ENCODE data around the gene ZNHIT1.

ZNHIT1 gene

GRCh38 chr7:101172005-101172853 is 45.7 kb upstream of the ZNHIT1 start:
- no peak overlapping the region for H3K4me3 ChIP-seq (ENCODE audit: low read length)
- TF ChIP-seq CTCF (conservative IDR thresholded peaks at IDR 0.05; ENCODE audit: low read length) = no peak
- no peak for DNase-seq (ENCODE audit: low read depth)

- peak; percentile 63 for DNase-seq (ENCODE audit: low read depth)
- peak overlapping the region; percentile 20 for H3K4me3 ChIP-seq (ENCODE audit: low read length)
- TF ChIP-seq CTCF (conservative IDR thresholded peaks at IDR 0.05; ENCODE audit: low read length) = no peak
Measured at GRCh38 chr7:101172854-101173751, 44.9 kb upstream of the ZNHIT1 start.

- no peak overlapping the region for H3K4me3 ChIP-seq (ENCODE audit: low read length)
- TF ChIP-seq CTCF (conservative IDR thresholded peaks at IDR 0.05; ENCODE audit: low read length) = no peak
- no peak for DNase-seq (ENCODE audit: low read depth)
Measured at GRCh38 chr7:101173752-101174244, 44.2 kb upstream of the ZNHIT1 start.

GRCh38 chr7:101174322-101174854 is 43.6 kb upstream of the ZNHIT1 start:
- DNase-seq (ENCODE audit: low read depth) = no peak
- H3K4me3 ChIP-seq (ENCODE audit: low read length) = no peak overlapping the region
- TF ChIP-seq CTCF (conservative IDR thresholded peaks at IDR 0.05; ENCODE audit: low read length) = no peak

- TF ChIP-seq CTCF (conservative IDR thresholded peaks at IDR 0.05; ENCODE audit: low read length) = no peak
- DNase-seq (ENCODE audit: low read depth) = no peak
- no peak overlapping the region for H3K4me3 ChIP-seq (ENCODE audit: low read length)
Measured at GRCh38 chr7:101175664-101176063, 42.3 kb upstream of the ZNHIT1 start.

GRCh38 chr7:101177644-101178043 is 40.3 kb upstream of the ZNHIT1 start:
- no peak for TF ChIP-seq CTCF (conservative IDR thresholded peaks at IDR 0.05; ENCODE audit: low read length)
- no peak for DNase-seq (ENCODE audit: low read depth)

More at GRCh38 chr7:101177644-101178043, 40.3 kb upstream of the ZNHIT1 start:
- no peak overlapping the region for H3K4me3 ChIP-seq (ENCODE audit: low read length)

Data from AG10803 (cell line).